Hindlimb muscle (tissue), 1 donor: Measurements from ENCODE around the gene RWDD3. TPM values are rescaled to one million over a fixed set of nuclear protein-coding genes. Genes with fewer than 3 reads are reported as not detected.

Experiments
- DNase-seq: peaks from one replicate; pipeline ENCODE4 v3.0.0-alpha.2; 2013
- polyA plus RNA-seq: library from polyadenylated mRNA; unstranded; fragments of 120-200 nt; gene quantifications from one replicate; pipeline ENCODE4 v1.2.1, GENCODE V29; 2013; ENCODE audit not compliant: insufficient read length

The RWDD3 gene, protein sequence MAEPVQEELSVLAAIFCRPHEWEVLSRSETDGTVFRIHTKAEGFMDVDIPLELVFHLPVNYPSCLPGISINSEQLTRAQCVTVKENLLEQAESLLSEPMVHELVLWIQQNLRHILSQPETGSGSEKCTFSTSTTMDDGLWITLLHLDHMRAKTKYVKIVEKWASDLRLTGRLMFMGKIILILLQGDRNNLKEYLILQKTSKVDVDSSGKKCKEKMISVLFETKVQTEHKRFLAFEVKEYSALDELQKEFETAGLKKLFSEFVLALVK
- 27.5 TPM for polyA plus RNA-seq

DNA sequence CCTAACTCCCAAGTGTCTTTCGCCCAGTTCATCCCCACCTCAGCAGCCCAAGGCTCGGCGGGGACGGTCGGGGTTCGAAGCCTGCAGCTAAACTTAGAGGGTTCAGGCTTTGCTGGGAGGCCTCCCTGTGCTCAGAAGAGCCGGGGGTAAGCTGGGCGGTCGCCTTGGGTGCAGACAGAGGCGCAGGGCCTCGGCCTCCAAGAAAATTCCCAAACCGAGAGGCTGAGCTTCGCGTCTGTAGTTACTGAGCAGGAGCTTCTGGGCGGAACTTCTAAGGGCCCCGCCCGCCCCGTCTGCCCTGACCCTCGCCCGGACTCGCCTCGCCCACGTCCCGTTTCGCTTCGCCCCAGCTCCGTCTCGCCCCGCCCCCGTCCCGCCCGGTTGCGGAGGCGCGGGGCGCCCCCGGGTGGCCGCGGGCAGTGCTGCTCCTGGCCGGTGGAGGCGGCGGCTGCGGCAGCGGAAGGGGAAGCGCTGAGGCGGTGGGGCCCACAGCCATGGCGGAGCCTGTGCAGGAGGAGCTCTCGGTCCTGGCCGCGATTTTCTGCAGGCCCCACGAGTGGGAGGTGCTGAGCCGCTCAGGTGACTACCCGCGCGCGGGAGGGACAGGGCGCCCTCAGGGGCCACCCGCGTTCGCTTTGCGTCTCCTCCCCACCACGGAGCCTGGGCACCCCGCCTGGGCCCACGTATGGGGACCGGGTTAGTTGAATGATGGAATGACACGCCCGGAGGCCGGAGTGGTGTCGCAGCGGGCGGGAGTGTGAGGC is at the start of gene RWDD3:
RWDD3 (plus strand) TSS at position 474 of the 764 bp plus-strand sequence; CDS start at position 495, 21 bp downstream.
- DNase-seq, result peak; percentile 96

DNA sequence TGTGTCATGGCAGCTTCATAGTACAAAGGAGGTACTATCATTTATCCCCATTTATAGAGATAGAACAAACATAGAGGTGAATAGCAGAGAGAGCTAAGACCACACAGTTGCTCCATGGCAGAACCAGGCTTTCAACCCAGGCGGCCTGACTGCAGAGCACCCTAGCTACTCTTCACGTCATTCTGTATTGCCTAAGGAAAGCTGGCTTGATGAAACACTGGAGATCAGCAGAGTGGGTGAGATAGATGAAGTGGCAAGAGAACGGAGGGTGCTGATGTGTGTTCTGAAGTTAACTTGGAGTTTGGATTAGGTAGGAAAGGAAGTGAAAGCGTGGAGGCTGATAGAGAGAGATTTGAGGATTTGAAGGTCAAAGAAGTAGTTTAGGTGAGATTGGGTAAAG is 47.9 kb upstream of the RWDD3 start:
- no peak for DNase-seq

DNA sequence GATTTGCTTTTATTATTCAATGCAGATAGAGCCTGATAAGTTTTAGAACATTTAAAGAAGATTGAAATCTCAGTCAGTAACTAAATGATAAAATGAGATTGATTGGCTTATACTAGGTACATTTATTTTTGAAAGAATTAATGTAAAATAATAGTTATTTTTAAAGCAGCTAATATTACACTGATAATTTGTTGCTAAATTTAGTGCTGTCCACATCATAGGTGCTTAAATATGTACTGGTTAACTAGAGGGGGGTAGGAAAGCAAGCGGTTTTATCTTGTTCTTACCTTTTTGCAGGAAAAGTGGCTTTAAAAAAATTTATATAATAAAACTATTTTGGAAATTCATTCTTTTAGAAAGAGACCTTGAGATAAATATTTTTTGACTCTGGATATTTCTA is 40.4 kb upstream of the RWDD3 start:
- no peak for DNase-seq

DNA sequence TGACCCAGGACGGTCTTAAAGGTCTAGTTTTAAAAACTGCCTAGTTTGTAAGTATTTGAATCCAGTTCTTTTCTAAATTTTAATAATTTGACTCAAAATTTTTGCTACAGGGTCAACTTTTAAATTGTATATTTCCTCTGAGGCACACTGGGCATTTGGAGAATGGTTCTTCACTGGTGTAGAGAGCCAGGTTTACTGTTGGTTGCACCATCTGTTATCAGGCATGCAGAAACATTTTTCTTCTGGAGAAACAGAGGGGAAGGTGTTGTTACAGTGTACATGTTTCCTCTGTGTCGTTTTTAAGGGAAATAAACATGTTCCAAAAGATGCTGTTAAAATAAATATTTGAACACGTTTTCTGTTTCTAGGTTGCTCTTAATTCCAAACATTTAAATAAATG is 39.0 kb upstream of the RWDD3 start:
- DNase-seq, result no peak

DNA sequence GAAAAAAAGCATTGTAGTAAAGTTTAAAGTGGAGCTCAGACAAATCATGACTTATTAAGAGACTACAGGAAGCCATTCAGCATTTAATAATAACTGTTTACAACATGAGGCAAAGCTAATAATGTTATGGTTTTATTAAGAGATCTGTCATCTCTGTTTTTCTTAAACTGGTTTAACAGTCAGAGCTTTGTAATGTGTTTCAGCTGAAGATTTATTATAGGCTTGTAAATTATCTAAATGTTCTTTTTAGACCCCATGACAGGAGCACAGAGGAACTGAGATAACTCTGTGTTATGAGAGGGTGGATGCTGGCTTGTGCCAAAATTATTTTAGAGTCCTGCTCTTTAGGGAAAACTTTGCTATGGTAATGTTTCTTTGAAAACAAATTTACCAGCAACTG is 38.0 kb upstream of the RWDD3 start:
- no peak for DNase-seq

DNA sequence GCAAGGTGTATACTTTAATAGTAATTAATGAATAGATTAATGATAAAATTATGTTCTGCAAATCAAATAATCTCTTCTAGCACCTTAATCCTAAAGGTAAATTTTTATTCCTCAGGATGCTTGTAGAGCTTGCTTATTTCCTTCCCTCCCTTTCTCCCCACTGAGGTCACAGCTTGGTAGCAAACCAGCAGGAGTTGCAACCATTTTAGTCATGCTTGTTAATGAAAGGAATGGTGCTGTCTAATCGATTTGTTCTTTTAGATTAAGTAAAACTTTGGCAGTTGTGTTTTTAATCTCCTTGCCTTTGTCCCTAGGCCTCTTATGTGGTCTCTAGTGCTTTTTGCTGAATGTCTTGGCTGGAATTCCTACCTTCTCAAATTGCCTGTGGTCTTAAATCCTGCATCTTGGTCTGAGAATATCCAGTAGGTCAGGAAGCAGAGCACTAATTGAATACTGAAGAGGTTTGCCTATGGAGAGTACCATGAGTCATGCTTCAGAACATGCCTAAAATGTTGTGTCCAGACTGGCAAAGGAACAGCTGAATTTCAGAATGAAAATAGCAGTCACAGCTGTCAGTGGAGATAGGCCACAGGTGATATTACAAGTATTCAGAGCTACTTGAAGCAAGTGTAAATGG is 36.3 kb upstream of the RWDD3 start:
- no peak for DNase-seq

DNA sequence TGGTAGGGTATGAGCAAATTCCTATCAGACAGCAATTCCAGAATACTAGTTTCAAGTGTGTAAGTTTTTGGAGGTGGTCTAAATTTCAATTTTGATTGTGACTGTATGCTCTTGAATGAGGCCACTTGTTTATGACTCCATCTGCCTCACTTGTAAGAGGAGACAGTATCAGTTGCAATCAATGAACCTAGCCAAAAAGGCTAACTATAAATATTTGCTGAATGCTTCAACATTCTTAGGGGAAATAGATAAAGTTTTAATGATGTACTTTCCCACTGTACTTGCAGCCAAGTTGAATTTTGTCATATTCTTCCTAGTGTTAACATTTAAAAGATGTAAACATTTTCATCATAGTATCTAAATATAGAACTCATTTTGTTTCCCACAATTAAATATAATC is 32.1 kb upstream of the RWDD3 start:
- DNase-seq, result no peak

DNA sequence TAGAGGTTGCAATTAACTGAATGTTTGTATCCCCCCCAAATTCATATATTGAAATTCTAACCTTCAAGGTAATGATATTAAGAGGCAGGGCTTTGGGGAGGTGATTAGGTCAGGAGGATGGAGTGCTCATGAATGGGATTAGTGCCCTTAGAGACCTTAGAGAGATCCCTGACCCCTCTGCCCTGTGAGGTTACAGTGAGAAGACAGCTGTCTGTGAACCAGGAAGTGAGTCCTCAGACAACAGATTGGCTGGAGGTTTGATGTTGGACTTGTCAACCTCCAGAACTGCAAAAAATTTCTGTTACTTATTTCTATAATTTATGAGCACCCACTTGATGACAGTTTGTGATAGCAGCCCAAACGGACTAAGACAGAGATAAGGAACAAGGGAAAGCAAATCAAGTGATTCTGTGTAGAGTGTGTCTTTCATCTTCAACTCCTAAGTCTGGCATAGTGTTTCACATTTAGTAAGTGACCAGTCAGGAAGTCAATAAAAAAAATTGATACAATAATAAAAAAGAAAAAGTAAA is 30.0 kb upstream of the RWDD3 start:
- DNase-seq, result no peak

DNA sequence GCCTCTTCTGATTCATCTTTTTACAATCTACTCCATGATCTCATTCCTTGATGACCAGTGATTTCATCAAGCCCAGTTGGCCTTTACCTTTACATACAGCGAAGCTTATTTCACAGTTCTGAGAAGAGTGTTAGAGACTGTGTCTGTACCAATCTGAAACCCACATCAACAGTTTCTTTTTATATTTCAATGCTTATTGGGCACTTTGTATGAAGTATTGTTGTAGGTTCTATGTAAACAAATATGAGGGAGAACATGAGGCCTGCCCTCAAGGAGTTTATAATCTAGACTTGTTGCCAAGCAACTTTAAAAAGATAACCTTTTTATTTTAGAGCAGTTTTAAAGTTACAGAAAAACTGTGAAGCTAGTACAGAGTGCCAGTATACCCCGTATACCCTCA is 27.5 kb upstream of the RWDD3 start:
- DNase-seq, result no peak

DNA sequence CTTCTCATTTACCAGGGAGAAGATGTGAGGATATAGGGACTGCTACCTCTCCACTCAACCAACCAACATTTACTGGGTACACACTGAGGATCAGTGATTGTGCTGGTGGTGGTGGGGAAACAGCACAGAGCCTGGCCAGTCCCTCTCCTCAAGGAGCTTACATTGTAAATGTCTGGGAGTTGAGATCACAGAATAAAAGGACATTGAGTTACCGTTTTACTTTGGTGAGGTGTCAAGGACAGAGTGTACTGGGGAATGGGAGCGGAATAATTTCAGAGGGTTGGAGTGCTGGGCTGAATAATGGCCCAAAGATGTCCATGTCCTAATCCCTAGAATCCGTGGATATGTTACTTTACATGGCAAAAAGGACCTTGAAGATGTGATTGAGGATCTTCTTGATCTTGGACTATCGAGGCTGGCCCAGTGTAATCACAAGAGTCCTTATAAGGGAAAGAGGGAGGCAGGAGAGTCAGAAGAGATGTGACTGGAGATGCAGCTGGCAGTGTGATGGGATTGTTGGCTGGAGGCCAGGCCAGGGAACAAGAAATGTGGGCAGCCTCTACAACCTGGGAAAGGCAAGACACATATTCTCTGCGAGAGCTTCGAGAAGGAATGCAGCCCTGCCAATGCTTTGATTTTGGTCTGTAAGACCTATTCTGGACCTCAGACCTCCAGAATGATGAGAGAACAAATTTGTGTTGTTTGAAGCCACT is 26.6 kb upstream of the RWDD3 start:
- DNase-seq, result no peak

DNA sequence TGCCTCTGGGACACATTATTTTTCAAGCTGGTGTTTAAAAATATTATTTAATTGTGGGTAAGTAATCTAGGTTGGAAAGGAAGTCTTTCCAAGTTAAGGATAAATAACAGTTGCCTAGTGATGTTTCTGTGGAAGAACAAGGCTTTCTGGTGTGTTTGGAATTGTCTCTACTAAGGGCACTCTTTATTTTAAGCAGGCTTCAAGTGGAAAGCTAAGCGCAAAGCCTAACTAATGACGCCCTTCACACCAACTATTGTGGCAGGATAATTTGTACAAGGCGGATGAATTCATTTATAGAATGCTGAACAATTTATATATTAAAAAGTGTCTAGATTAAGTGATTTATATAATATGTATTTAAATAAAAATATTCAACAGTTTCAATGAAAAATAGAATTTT is 25.1 kb upstream of the RWDD3 start:
- DNase-seq, result no peak

DNA sequence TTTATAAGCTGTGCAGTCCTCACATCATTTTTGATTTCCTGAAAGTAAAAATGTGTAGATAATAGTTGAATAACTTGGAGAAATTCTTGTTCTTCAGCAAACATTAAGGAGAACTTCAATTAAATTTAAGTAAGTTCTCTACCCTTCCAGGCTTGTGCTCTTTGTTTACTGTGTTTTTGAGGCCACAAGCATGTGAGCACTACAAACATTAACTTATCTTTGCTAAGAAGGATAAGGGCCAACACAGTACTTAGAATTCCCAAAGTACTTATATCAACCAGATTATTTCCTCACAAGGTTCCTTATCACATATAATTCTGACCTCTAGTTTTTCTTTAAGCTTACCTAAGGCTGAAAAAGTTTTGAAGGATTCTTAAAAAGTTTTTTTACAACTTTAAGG is 24.7 kb upstream of the RWDD3 start:
- DNase-seq, result no peak

DNA sequence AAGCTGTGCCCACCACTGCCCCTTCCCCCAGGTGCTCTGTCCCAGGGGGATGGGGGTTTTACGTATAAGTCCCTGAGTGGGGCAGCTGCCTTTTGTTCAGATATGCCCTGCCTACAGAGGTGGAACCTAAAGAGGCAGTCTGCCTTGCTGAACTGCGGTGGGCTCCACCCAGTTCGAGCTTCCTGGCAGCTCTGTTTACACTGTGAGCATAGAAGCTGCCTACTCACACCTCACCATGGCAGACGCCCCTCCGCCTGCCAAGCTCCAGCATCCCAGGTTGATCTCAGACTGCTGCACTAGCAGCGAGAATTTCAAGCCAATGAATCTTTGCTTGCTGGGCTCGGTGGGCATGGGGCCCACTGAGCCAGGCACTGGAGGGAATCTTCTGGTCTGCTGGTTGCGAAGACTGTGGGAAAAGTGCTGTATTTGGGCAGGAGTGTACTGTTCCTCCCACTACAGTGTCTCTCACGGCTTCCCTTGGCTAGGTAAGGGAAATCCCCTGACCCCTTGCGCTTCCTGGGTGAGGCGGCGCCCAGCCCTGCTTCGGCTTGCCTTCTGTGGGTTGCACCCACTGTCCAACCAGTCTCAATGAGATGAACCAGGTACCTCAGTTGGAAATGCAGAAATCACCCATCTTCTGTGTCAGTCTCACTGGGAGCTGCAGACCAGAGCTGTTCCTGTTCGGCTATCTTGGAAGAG is 17.6 kb upstream of the RWDD3 start:
- no peak for DNase-seq

DNA sequence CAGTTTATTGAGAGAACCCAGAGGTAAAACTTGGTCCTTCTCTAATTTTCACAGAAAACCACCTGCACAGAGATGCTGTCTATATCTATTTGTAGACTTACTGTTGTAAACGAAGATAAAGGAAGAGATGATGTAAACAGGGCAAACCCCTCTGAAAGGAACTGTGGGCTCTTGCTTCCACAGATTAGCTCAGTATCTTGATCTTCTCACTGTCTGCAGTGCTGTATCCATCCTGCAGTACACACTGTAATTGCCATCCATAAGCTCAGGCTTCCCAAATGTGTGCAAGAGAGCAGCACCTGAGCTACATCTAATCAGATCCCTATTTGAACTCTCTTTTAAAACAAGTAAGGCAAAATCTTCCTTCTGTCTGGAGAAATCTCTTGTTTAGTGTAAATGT is 16.6 kb upstream of the RWDD3 start:
- DNase-seq, result no peak

DNA sequence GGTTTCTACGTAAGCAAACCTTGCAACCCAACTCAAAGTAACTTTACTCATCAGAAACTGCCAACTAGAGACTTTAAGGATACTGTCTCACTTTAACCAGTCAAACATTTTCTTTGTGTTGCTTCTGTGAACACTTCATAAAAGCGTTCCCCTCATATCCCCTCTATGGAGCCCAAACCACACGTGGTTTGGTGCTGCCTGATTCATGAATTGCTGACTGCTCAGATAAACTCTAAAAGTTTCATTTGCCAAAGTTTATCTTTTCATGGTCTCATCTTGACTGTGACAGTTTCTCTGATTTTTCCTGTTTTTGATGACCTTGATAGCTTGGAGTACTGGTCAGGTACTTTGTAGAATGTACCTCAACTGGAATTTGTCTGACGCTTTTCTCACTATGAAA is 14.6 kb upstream of the RWDD3 start:
- no peak for DNase-seq

DNA sequence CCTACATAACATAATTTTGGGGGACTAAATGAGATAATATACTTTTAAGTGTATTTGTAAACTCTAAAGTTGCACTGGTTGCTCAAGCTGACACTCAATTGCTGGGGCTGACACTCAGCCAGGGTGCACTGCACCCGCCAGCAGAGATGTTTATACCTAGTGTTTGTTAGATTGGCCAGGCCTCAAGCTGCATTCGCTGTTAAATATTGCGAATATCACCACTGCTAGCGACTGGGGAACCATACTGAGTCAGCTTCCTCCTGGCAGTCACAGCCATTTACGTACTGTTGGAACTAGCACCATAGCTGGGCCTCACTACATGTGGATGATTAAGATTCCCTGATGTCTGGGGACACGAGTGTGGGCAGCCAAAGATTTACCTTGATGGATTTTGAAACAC is 12.7 kb upstream of the RWDD3 start:
- no peak for DNase-seq

DNA sequence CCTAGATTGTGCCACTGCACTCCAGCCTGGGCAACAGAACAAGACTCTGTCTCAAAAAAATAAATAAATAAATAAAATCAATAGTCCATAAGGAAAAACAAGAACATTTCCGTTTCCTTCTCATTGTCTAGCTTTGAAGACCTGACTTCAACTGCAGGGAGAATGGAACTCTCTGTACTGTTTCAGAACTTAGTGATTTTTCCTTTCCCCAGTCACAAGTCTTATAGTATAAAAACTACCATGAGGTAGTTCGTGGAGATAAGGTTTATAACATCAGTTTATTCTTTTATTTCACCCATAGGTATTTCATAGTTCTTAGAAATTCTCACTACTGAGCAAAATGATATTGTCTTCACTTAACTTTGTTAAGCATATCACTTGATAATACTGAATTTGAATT is 11.4 kb upstream of the RWDD3 start:
- no peak for DNase-seq

DNA sequence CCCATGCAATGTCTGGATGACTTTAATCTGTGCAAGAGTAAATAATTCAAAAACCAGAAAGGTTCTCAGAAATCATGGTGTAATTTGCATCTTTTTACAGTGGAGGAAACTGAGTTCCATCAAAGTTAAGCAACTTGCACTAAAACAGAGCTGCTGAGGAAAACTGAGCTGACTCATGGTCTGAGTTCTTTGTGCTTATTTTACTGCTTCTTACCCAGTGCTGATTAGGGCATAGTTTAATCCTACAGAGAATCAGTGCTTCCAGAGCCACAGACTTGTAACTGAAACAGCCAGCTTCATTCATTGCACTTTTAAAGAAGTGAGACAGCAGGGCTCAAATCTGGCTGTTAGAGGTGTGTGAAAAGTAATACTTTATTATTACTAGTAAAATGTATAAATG is 10.9 kb upstream of the RWDD3 start:
- no peak for DNase-seq

DNA sequence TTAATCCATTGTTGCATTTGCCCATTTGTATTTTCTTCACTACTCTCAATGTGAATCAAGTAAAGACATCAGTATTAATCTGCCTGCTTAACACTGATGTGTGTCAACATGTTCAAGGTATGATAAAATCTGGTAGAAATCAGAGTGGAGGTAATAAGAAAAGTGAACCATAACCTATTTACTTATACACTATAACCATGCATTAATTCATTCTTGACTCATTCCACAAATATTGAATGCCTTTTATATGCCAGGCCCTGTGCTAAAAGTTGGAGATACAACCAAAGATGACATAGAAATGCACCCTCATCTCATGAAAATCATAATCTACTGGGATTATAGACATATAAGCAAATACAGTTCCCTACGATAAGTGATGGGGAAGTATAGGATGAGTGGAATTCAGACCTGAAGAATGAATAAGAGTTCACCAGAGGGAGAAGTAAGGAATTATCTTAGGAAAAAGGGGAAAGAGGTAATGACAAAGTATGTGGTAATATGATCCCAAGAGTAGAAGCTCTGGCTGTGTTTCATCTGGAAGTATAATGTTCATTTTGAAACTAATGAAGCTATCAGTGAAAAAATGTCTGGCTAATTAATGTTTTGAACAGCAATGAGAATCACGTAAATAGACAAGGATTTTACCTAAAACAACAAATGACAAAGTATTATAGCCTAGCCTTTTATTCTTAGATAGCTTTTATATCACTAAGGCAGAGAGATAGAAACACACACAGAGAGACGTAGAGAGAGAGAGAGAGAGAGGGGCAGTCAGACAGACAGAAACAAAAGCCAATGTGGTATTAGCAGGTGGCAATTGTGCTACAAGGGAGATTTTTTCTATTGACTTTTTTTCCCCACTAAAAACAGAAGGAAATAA is 7.0 kb upstream of the RWDD3 start:
- DNase-seq, result no peak

DNA sequence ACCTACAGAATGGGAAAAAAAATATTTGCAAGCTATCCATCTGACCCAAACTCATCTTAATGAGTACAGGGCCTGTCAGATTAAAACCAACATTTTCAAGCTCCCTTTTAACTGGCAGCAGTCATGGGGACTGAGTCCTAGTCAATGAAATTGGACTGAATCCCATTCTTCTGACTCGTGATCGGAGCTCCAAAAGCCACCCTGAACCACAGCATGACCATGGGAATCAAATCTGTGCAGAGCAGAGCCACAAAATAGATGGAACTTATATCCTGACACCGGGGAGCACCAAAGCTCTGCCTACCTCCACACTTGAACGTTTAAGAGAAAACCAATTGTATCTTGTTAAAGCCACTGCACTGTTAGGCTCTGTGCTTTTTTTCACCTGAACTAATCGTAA is 5.0 kb upstream of the RWDD3 start:
- DNase-seq, result no peak

DNA sequence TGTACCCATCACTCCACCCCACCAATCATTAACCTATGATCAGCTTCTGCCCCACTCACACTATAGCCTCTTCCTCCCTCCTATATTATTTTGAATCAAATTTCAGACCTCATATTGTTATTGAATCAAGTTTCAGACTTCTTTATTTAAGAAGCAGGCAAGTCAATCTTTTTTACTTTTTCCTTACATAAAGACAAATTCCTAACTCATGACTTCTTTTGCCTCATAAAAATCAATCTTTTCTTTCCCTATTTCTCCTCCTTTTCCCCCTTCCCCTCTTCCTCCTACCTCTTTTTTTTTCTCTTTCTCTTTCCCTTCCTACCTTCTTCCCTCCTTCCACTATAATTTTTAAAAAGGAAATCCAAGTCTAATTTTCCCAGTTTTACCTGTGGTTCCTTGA is 4.3 kb upstream of the RWDD3 start:
- DNase-seq, result no peak
